ENCODE results near the gene DLG1.

The DLG1 gene

DNA sequence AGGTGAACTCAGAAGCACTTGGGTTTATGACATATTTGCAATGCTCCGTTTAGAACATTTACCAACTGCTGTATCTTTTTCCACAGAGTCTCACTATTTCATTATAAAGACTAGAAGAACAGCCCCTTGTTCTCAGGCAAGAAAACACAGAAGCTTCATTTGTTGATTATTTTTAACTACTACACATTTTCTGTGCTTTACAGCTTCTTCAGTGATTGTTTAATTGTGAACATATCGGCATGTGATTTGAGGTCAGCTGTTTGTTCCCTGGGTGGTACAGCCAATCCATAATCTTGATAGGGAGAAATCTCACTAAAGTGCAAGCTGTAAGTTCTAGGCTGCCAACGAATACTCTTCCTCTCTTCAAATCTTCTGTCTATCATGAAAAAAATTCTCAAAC is 31.0 kb upstream of the DLG1 start:
- H3K27me3 Mint-ChIP-seq, result no peaks in the 10 kb centered on the region
- no peaks in the 10 kb centered on the region for H3K9me3 Mint-ChIP-seq
- H3K27ac Mint-ChIP-seq, result no peak overlapping the region
- no peaks in the 10 kb centered on the region for H3K36me3 Mint-ChIP-seq
- H3K4me3 Mint-ChIP-seq, result no peak overlapping the region
- no peaks in the 10 kb centered on the region for H3K4me1 Mint-ChIP-seq

DNA sequence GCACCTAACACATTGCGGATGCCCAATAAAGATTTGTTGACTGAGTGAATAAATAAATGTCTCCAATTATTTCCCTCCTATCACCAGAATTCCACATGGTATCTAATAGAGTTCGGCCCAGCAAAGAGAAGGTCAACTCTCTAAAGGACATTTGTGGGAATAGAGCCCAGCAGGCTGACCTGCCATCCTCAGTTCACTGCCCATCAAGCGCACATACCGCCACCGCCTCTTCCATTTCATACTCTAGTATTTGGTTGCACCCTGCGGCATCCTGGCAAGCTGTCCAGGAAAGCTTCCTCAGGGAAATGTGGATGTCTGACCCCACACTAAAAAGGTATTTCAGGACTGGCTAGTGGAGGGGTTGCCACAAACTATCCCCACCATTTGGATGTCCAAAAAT is 29.8 kb upstream of the DLG1 start:
- Mint-ChIP-seq H3K4me1 (no peaks in the 10 kb centered on the region), H3K36me3 (no peaks in the 10 kb centered on the region), H3K9me3 (no peaks in the 10 kb centered on the region), H3K27ac (no peak overlapping the region), H3K27me3 (no peaks in the 10 kb centered on the region), H3K4me3 (no peak overlapping the region)

DNA sequence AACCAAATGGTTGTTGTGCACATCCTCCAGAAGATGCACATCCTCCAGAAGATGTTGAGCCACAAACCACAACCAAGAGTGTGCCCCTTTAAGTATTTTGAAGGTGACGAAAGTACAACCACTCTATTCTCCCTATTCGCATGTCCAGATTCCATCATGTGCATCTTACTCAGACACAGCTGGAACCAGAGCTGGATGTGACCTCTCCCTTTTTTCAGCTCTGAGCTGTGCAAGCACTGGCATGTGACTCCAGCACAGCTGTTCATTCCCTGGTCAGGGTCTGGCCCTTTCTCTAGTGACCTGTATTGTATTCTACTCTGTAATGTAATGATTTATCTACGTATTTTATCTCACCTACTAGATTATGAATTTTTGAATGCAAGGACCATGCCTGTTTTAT is 29.3 kb upstream of the DLG1 start:
- no peaks in the 10 kb centered on the region for H3K4me1 Mint-ChIP-seq
- H3K27ac Mint-ChIP-seq, result no peak overlapping the region
- H3K27me3 Mint-ChIP-seq, result no peaks in the 10 kb centered on the region
- H3K36me3 Mint-ChIP-seq, result no peaks in the 10 kb centered on the region
- H3K4me3 Mint-ChIP-seq, result no peak overlapping the region
- H3K9me3 Mint-ChIP-seq, result no peaks in the 10 kb centered on the region

DNA sequence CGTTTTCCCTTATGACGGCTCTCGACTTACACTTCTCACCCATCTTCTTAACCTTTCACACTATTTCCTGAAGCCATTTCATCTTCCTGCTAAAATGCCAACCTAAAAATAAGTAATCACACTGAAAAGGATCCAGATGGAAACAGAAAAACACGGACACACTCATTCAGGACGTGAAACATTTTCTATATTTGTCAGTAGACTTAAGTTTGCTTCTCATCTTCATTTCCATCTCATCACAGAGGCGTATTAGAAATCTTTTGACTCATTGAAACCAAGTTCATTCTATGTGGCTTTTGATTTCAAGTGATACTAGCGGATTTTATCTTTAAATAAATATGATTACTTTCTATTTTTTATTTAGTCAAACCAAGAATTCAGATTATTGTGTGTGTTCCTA is 27.4 kb upstream of the DLG1 start:
- Mint-ChIP-seq H3K27ac (no peak overlapping the region), H3K4me1 (no peaks in the 10 kb centered on the region), H3K4me3 (no peak overlapping the region), H3K9me3 (no peaks in the 10 kb centered on the region), H3K27me3 (no peaks in the 10 kb centered on the region), H3K36me3 (no peaks in the 10 kb centered on the region)

DNA sequence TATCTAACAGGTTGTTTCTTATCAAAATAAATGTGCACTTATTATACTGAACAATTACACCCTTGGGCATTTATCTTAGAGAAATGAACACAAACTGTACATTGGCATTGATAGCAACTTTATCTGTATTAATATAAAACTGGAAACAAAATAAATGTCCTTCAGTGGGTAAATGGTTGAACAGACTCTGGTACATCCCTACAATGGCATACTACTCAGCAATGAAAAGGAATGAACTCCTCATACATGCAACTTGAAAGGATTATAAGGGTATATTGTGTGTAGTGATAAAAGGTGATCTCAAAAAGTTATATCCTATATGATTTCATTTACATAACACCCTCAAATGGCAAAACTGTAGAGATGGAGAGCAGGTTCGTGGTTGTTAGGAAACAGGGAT is 23.7 kb upstream of the DLG1 start:
- no peak overlapping the region for H3K27ac Mint-ChIP-seq
- peaks cover 2% of the 10 kb centered on the region for H3K27me3 Mint-ChIP-seq
- H3K9me3 Mint-ChIP-seq, result no peaks in the 10 kb centered on the region
- H3K36me3 Mint-ChIP-seq, result no peaks in the 10 kb centered on the region
- H3K4me1 Mint-ChIP-seq, result no peaks in the 10 kb centered on the region
- no peak overlapping the region for H3K4me3 Mint-ChIP-seq

DNA sequence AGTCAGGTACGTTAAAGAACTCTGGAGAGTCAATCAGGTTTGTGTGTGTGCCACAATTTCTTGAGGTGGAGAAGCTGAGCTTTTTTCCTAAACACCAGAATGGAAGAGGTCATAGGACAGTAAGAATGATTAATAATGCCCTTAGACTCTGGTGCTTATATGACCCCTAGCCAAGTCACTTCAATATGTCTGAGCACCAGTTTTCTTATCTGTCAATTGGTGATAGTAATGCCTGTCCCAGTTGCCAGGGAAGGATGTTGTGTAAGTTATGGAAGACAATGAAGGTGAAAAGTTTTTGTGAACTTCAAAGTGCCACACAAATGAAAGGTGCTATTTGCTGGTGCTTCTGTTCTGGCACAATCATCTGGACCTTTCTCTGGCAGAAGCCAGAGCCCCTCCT is 22.2 kb upstream of the DLG1 start:
- Mint-ChIP-seq H3K27ac (peak overlapping the region; percentile 24), H3K4me3 (no peak overlapping the region), H3K27me3 (peaks cover 2% of the 10 kb centered on the region), H3K4me1 (no peaks in the 10 kb centered on the region), H3K9me3 (no peaks in the 10 kb centered on the region), H3K36me3 (no peaks in the 10 kb centered on the region)

DNA sequence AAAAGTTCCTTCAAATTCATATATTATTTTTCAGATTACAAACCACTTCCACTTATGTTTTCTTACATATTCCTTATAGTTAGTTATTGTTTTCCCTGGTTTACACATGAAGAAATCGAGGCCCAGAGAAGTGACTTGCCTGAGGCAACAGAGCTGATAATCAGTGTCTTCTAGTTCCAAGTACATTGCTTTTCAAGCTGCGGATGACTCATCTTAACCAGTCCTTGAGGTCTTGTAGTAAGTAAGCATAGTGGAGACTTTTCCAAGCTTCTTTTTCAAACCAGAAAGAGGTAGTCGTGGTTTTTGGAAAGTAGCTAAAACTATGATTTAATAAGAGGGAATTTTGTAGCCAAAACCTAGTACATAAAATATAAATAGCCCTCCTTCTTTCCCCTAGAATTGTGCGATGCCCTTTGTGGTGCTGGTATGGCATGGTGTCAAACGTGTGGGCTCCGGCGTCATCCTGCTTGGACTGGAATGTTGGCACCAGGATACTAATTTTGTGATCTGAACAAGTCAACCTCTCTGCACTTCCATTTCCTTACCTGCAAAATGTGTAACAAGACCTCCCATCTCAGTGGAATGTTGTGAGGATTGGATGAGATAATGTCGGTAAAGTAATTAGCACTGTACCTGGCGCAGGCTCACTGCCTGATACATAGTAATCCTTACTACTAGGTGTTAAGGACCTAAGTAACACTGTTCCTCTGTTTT is 19.0 kb upstream of the DLG1 start:
- Mint-ChIP-seq H3K36me3 (peaks cover 2% of the 10 kb centered on the region), H3K4me1 (no peaks in the 10 kb centered on the region), H3K4me3 (no peak overlapping the region), H3K9me3 (peaks cover 4% of the 10 kb centered on the region), H3K27ac (no peak overlapping the region), H3K27me3 (peaks cover 2% of the 10 kb centered on the region)

DNA sequence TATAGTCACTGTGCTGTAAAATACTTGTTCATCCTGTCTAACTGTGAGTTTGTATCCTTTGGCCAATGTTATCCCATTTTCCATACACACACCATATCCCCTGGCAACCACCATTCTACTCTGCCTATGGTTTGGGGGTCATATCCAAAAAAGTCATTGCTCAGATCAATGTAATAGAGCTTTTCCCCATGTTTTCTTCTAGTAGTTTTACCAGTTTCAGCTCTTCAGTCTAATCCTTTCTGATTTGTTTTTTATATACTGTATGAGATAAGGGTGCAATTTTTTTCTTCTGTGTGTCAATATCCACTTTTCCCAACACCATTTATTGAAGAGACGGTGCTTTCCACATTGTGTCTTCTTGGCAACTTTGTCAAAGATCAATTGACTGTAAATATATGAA is 14.0 kb upstream of the DLG1 start:
- H3K9me3 Mint-ChIP-seq, result peaks cover 6% of the 10 kb centered on the region
- no peaks in the 10 kb centered on the region for H3K27me3 Mint-ChIP-seq
- H3K36me3 Mint-ChIP-seq, result peaks cover 2% of the 10 kb centered on the region
- H3K4me3 Mint-ChIP-seq, result no peak overlapping the region
- no peak overlapping the region for H3K27ac Mint-ChIP-seq
- H3K4me1 Mint-ChIP-seq, result peaks cover 16% of the 10 kb centered on the region

DNA sequence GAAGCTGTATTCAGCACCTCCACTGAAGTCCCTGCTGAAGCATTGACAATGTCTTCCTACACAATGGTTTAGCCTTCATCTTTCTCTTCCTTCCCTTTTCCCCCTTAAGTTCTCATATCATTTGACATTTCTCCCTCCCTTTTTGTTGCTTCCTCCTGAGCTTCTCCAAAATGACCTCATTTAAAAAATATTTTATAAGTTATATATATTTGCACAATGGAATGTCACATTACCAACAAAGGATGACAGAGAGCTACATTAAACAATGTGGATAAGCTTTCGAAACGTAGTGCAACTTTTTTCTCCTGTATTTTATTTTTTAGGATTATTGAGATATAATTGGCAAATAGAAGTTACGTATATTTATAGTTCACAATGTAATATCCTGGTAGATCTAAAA is 13.2 kb upstream of the DLG1 start:
- Mint-ChIP-seq H3K4me1 (peaks cover 16% of the 10 kb centered on the region), H3K4me3 (no peak overlapping the region), H3K27me3 (no peaks in the 10 kb centered on the region), H3K27ac (no peak overlapping the region), H3K36me3 (peaks cover 2% of the 10 kb centered on the region), H3K9me3 (peaks cover 6% of the 10 kb centered on the region)

DNA sequence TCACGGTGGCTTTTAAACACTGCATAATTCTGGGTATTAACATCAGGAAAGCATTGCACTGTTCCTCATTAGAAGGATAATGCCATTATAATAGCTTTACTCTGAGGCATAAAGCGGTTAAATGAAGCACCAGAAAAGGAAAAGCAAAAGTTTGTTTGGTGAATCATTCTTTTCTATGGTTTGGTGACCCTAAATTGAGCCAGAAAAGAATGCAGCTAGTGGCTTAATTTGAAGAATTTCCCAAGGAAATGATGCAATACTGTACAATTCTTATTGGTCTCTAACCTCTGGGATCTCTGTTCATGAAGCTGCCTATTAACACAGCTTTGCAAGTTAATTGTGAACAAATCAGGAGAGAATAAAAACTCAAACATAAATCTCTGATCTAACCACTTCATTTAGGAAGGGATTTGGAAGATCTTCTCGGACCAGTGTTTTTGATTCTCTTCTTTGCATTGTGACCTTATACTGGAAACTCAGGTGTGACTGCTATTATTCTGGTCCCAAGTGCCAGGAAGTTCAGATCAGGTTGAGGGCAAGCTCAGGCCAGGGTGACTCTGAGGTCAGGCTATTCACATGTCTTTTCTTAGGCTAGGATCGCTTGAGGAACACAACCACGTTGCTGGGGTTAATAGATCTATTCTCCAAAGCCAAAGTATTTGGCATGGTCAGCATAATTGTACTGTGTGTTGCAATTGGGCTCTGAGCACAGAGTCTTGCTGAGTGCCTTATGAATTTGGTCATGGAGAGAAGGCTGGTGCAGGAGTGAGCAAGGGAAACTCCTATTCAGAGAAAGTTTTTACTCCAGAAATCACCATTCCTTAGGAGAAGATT is 11.3 kb upstream of the DLG1 start:
- H3K27me3 Mint-ChIP-seq, result no peaks in the 10 kb centered on the region
- peak overlapping the region; percentile 8 for H3K4me3 Mint-ChIP-seq
- peaks cover 25% of the 10 kb centered on the region for H3K4me1 Mint-ChIP-seq
- peaks cover 6% of the 10 kb centered on the region for H3K9me3 Mint-ChIP-seq
- peaks cover 2% of the 10 kb centered on the region for H3K36me3 Mint-ChIP-seq
- peak overlapping the region; percentile 23 for H3K27ac Mint-ChIP-seq

DNA sequence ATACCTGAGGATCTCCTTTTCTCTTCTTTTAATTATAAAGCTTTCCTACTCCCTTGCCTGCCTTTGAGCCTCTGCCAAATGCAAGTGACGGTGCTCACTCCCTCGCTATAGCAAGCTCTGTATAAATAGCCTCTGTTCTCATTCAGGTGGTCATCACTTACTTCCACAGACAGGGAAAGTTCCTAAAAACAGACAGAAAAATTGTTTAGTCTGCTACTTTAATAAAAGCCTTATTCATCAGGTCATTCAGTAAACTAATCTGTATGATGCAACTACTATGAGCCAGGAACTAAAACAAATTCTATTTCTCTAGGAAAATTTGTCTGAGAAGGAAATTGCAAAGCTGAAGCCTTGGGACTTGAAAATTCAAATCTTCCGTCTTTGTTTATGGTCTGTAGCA is 10.2 kb upstream of the DLG1 start:
- peaks cover 25% of the 10 kb centered on the region for H3K4me1 Mint-ChIP-seq
- H3K27me3 Mint-ChIP-seq, result no peaks in the 10 kb centered on the region
- peak overlapping the region; percentile 59 for H3K27ac Mint-ChIP-seq
- peaks cover 2% of the 10 kb centered on the region for H3K36me3 Mint-ChIP-seq
- H3K9me3 Mint-ChIP-seq, result peaks cover 6% of the 10 kb centered on the region
- no peak overlapping the region for H3K4me3 Mint-ChIP-seq

DNA sequence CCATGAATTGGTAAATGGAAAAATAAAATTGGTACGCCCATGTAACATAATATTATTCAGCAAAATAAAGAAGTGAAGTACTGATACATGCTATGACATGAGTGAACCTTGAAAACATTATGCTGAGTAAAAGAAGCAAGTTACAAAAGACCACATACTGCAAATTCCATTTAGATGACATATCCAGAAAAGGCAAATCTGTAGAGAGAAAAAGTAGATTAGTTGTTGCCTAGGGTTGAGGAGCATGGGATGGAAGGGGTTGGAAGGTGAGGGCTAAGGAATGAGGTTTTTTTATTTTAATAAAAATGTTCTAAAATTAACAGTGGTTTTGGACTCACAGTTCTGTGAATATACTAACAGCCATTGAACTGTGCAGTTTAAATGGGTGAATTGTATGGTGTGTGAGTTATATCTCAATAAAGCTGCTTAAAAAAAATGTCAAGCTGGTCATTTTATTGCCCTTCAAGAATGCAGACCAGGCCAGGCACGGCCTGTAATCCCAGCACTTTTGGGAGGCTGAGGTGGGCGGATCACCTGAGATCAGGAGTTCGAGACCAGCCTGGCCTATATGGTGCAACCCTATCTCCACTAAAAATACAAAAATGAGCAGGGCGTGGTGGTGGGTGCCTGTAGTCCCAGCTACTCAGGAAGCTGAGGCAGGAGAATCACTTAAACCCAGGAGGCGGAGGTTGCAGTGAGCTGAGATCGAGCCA is 8.1 kb upstream of the DLG1 start:
- H3K4me3 Mint-ChIP-seq, result no peak overlapping the region
- no peak overlapping the region for H3K27ac Mint-ChIP-seq
- H3K9me3 Mint-ChIP-seq, result no peaks in the 10 kb centered on the region
- H3K36me3 Mint-ChIP-seq, result no peaks in the 10 kb centered on the region
- H3K27me3 Mint-ChIP-seq, result no peaks in the 10 kb centered on the region
- peaks cover 25% of the 10 kb centered on the region for H3K4me1 Mint-ChIP-seq

DNA sequence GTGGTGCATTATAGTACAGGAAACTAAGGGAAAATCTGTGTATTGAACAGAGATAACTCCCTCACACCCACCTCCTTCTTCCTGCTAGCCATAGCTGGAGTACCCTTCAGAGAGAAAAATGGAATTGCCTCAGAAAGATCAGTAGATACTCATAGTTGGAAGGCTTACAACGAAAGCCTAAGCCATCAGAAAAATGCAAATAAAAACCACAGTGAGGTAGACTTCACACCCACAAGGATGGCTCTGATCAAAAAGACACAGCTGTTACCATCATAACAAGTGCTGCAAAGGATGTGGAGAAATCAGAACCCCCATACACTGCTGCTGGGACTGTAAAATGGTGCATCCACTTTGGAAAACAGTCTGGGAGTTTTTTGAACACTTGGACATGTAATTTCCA is 7.4 kb upstream of the DLG1 start:
- Mint-ChIP-seq H3K9me3 (no peaks in the 10 kb centered on the region), H3K27me3 (peaks cover 2% of the 10 kb centered on the region), H3K27ac (no peak overlapping the region), H3K36me3 (no peaks in the 10 kb centered on the region), H3K4me3 (no peak overlapping the region), H3K4me1 (peaks cover 25% of the 10 kb centered on the region)

DNA sequence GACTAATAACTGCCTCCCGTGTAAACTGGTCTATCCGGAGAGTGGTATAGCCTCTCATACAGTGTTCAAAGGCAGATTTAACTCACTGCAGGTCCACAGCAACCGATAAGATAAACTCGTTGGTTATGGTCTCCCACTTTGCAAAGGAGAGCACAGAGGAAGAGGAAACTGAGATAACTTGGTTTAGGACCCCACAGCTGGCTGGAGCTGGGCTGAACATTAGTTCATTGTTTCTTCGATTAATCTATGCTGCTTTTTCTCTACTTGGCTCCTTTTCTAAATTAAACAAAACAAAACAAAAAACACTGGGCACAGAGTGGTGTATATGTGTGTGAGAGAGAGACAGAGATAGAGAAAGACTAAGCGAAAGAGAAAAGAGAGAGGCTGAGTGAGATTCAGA is 5.0 kb upstream of the DLG1 start:
- no peaks in the 10 kb centered on the region for H3K9me3 Mint-ChIP-seq
- H3K4me3 Mint-ChIP-seq, result no peak overlapping the region
- H3K4me1 Mint-ChIP-seq, result peaks cover 9% of the 10 kb centered on the region
- H3K27me3 Mint-ChIP-seq, result peaks cover 6% of the 10 kb centered on the region
- no peak overlapping the region for H3K27ac Mint-ChIP-seq
- no peaks in the 10 kb centered on the region for H3K36me3 Mint-ChIP-seq

DNA sequence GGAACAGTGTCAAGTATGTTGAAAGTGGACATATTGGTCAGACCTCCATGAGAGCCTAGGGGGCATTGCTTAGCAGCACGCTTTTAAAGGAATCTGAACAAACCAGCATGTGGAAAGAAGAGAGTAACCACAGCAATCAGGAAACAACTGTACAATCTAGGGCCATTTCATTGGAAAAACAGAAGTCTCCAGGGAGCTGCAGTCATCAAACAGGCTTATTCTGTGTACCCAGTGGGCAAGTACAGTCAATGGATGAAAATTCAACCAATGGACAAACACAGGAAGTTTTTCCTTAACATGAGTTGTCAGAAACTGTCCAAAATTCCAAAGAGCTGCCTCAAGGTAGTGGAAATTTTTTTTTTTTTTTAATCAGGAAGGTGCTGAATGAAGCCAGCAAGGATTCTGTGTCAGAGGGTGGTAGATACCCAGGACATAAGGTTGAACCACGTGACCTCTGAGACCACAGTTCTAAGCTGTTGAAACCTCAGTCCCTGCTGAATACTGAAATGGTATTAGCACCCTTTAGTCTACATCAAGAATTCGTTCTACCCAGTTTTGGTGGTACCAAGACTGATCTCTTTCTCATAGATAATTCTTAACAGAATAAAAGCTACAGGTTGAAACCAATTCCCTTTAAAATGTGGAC is 4.4 kb upstream of the DLG1 start:
- Mint-ChIP-seq H3K4me1 (peaks cover 9% of the 10 kb centered on the region), H3K27me3 (peaks cover 6% of the 10 kb centered on the region), H3K4me3 (no peak overlapping the region), H3K9me3 (no peaks in the 10 kb centered on the region), H3K27ac (no peak overlapping the region), H3K36me3 (no peaks in the 10 kb centered on the region)

DNA sequence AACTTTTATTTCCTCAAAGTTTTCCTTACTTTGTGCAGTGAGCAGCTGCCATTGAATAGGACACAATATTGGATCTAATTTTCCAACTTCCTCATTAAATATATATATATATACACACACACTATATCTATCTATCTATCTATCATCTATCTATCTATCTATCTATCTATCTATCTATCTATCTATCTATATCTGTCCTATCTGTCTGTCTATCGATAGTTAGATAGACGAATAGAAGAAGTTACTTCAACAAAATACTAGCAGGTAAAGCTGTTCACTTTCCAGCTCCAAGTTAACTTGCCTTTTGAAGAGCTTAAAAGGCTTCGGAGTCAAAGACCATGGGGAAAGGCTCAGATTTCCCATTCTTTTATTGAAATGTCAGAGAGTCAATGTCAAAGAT is 3.6 kb upstream of the DLG1 start:
- H3K9me3 Mint-ChIP-seq, result no peaks in the 10 kb centered on the region
- H3K4me3 Mint-ChIP-seq, result no peak overlapping the region
- H3K4me1 Mint-ChIP-seq, result peaks cover 9% of the 10 kb centered on the region
- no peak overlapping the region for H3K27ac Mint-ChIP-seq
- peaks cover 6% of the 10 kb centered on the region for H3K27me3 Mint-ChIP-seq
- H3K36me3 Mint-ChIP-seq, result no peaks in the 10 kb centered on the region
